HepG2 (cell line): ENCODE measurements around the gene SKI. TPM values are rescaled to one million over a fixed set of nuclear protein-coding genes. Genes with fewer than 3 reads are reported as not detected.
A peak's percentile ranks its signal among the peaks of the same experiment; 100 is the strongest.

Experiments used
- GABPB1 ChIP-seq: IDR thresholded peaks from 2 replicates; pipeline ENCODE4 v1.6.1; 2016; ENCODE audit warnings: mild to moderate bottlenecking, missing genetic modification reagents, moderate library complexity, missing compliant biosample characterization
- GLI4 ChIP-seq: sonication (generic); formaldehyde crosslinking; IDR thresholded peaks from 2 replicates; pipeline ENCODE4 v1.5.1; 2020; ENCODE audit warnings: missing genetic modification reagents, mild to moderate bottlenecking, moderate library complexity, borderline replicate concordance
- HNF4G ChIP-seq, 2 experiments: sonication (generic) in 1 of 2; formaldehyde crosslinking in 1 of 2; IDR thresholded peaks; 2 replicates each; pipeline versions ENCODE4 v1.4.0 to v1.6.1; 2011 to 2020; ENCODE audit warnings: borderline replicate concordance in 2 of 2, low read depth in 2 of 2, mild to moderate bottlenecking in 2 of 2, low read length in 1 of 2, missing genetic modification reagents in 1 of 2, moderate library complexity in 1 of 2
- MED8 ChIP-seq: sonication (generic); formaldehyde crosslinking; IDR thresholded peaks from 2 replicates; pipeline ENCODE4 v1.8.1; 2023; ENCODE audit warnings: mild to moderate bottlenecking, missing genetic modification reagents; ENCODE audit not compliant: insufficient replicate concordance
- MEIS1 ChIP-seq: sonication (generic); formaldehyde crosslinking; IDR thresholded peaks from 2 replicates; pipeline ENCODE4 v1.9.0; 2021; ENCODE audit warnings: mild to moderate bottlenecking, missing genetic modification reagents, moderate library complexity, borderline replicate concordance
- NCOA1 ChIP-seq: sonication (generic); formaldehyde crosslinking; IDR thresholded peaks from 2 replicates; pipeline ENCODE4 v1.9.0; 2021; ENCODE audit warnings: missing genetic modification reagents
- POLR2A ChIP-seq, 2 experiments: IDR thresholded peaks; 2 replicates each; pipeline ENCODE4 v1.6.1; 2011; ENCODE audit warnings: low read depth in 2 of 2, low read length in 2 of 2, mild to moderate bottlenecking in 1 of 2, moderate library complexity in 1 of 2; ENCODE audit not compliant: insufficient read depth in 1 of 2
- POLR2AphosphoS5 ChIP-seq: IDR thresholded peaks from 2 replicates; pipeline ENCODE4 v1.6.1; 2012; ENCODE audit warnings: low read depth, low read length
- PRMT3 ChIP-seq: sonication (generic); formaldehyde crosslinking; IDR thresholded peaks from 2 replicates; pipeline ENCODE4 v1.8.1; 2022; ENCODE audit warnings: low read depth, mild to moderate bottlenecking, moderate library complexity, missing genetic modification reagents, borderline replicate concordance
- RFXANK ChIP-seq: IDR thresholded peaks from 2 replicates; pipeline ENCODE4 v1.6.1; 2016
- SETDB1 ChIP-seq: sonication (generic); formaldehyde crosslinking; IDR thresholded peaks from 2 replicates; pipeline ENCODE4 v1.5.1; 2020; ENCODE audit warnings: missing genetic modification reagents, mild to moderate bottlenecking, borderline replicate concordance
- SP1 ChIP-seq, 2 experiments: fragments of 450-650 bp in 1 of 2; sonication (generic) in 1 of 2; formaldehyde crosslinking in 1 of 2; IDR thresholded peaks; 2 replicates each; pipeline versions ENCODE4 v1.4.0 to v1.6.1; 2016 to 2020; ENCODE audit warnings: missing genetic modification reagents in 1 of 2
- SP5 ChIP-seq: IDR thresholded peaks from 2 replicates; pipeline ENCODE4 v1.6.1; 2016; ENCODE audit warnings: low read depth, borderline replicate concordance
- SRSF1 ChIP-seq: fragments of 200-400 bp; formaldehyde crosslinking; optimal IDR thresholded peaks from 2 replicates; pipeline ENCODE3; 2017; ENCODE audit warnings: mild to moderate bottlenecking, low read depth, low read length, moderate library complexity
- ZBTB20 ChIP-seq: sonication (generic); formaldehyde crosslinking; IDR thresholded peaks from 2 replicates; pipeline ENCODE4 v1.8.1; 2023; ENCODE audit warnings: missing genetic modification reagents, low read depth, mild to moderate bottlenecking, borderline replicate concordance
- ZBTB38 ChIP-seq: sonication (generic); formaldehyde crosslinking; IDR thresholded peaks from 2 replicates; pipeline ENCODE4 v1.5.1; 2020; ENCODE audit warnings: mild to moderate bottlenecking, missing genetic modification reagents
- ZBTB42 ChIP-seq: sonication (generic); formaldehyde crosslinking; IDR thresholded peaks from 2 replicates; pipeline ENCODE4 v1.5.0; 2020; ENCODE audit warnings: mild to moderate bottlenecking, missing genetic modification reagents
- ZNF616 ChIP-seq: sonication (generic); formaldehyde crosslinking; IDR thresholded peaks from 2 replicates; pipeline ENCODE4 v1.5.0; 2020; ENCODE audit warnings: low read depth, mild to moderate bottlenecking, missing genetic modification reagents
- polyA plus RNA-seq, 8 experiments: library from polyadenylated mRNA; depleted of rRNA in 3 of 8; stranded (reverse) in 7 of 8; unstranded in 1 of 8; fragments of >200 nt; fragmentation: Illumina TruSeq in 4 of 8; extraction: Trizol in 4 of 8; gene quantifications; 2 replicates each; pipeline versions ENCODE4 v1.2.1 to v1.2.3, GENCODE V29; 2011 to 2016; ENCODE audit warnings: low read depth in 4 of 8, missing spikeins in 1 of 8, mixed read lengths in 1 of 8; ENCODE audit not compliant: insufficient read depth in 1 of 8
- total RNA-seq, 5 experiments: library from RNA; depleted of rRNA; stranded (reverse); fragments of >200 nt; fragmentation: Illumina TruSeq; extraction: Trizol; gene quantifications; 2 replicates each; pipeline ENCODE4 v1.2.3, GENCODE V29; 2016; ENCODE audit warnings: low read depth in 1 of 5
- TF ChIP-seq, protein P1 (sequence below): sonication (generic); formaldehyde crosslinking; IDR thresholded peaks from 2 replicates; pipeline ENCODE4 v1.4.0; 2020; ENCODE audit warnings: missing genetic modification reagents, mild to moderate bottlenecking, borderline replicate concordance
- TF ChIP-seq, protein P2 (sequence below): sonication (generic); formaldehyde crosslinking; IDR thresholded peaks from 2 replicates; pipeline ENCODE4 v1.4.0; 2020; ENCODE audit warnings: mild to moderate bottlenecking, missing genetic modification reagents
- TF ChIP-seq, protein P3 (sequence below): sonication (generic); formaldehyde crosslinking; IDR thresholded peaks from 2 replicates; pipeline ENCODE4 v1.4.0; 2020; ENCODE audit warnings: mild to moderate bottlenecking, missing genetic modification reagents
- TF ChIP-seq, protein P4 (sequence below): sonication (generic); formaldehyde crosslinking; IDR thresholded peaks from 2 replicates; pipeline ENCODE4 v1.4.0; 2020; ENCODE audit warnings: mild to moderate bottlenecking, missing genetic modification reagents
- TF ChIP-seq, protein P5 (sequence below): sonication (generic); formaldehyde crosslinking; IDR thresholded peaks from 2 replicates; pipeline ENCODE4 v1.4.0; 2020; ENCODE audit warnings: missing genetic modification reagents, borderline replicate concordance

SKI gene
- total and polyA plus RNA-seq, 2 of the 13 experiments (the other 11 are each of a cell fraction or from before 2014, with no cell fraction given) = 4.7 to 6.9 TPM

DNA sequence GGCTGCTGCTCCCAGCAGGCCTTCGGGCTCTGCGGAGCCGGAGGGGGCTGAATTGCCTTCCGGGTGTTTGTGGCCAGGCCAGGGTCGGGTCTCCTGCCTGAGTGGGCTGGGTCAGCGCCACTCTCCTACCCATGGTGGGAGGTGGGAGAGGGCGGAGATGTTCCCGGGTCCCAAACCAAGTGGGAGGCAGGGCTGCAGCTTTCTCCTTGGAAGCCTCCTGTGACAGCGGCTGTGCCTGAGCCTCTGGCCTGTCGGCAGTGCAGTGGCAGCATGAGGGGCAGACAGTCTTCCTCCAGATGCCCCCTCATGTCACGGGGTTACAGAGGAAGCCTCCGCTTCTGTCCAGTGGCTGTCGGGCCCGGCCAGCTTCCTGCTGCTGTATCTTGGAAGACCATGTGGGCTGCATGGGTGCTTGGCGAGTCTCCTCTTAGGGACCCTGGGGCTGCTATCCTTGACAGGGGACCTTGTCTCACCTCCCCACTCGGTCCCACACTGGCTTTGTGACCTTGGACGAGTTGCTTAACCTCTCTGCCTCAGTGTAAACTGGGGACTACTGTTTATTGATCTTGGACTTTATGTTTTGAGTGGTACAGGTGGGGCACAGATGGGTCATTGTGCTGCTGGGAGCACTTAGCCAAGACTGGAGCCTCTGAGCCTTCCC, 4.3 kb downstream of the SKI start (continued):
- TF ChIP-seq ZBTB42 (CRISPR knock-in tag) (peak; percentile 80; the same call in 1 of the 2 replicates), MED8 (no peak), SP1 (IDR thresholded peaks at IDR 0.05) (no peak), SP1 (CRISPR knock-in tag; IDR thresholded peaks at IDR 0.05) (no peak; the same call in 1 of the 2 replicates), GLI4 (CRISPR knock-in tag) (no peak), NCOA1 (CRISPR knock-in tag) (0 out of 2 replicates have a peak, but pooled peaks have one; percentile 11), ZBTB38 (CRISPR knock-in tag) (no peak), SRSF1 (no peak), HNF4G (IDR thresholded peaks at IDR 0.05; ENCODE audit: borderline replicate concordance, low read depth, low read length) (peak; percentile 82), HNF4G (CRISPR knock-in tag; IDR thresholded peaks at IDR 0.05; ENCODE audit: borderline replicate concordance, low read depth) (peak; percentile 35; the same call in 1 of the 2 replicates), GABPB1 (peak; percentile 34; the same call in 1 of the 2 replicates), ZNF616 (no peak; the same call in 1 of the 2 replicates), ZBTB20 (CRISPR knock-in tag) (no peak), PRMT3 (CRISPR knock-in tag) (no peak), SP5 (CRISPR knock-in tag) (peak; percentile 80), MEIS1 (CRISPR knock-in tag) (peak; percentile 57; the same call in 1 of the 2 replicates), POLR2A (IDR thresholded peaks at IDR 0.05; ENCODE audit: insufficient read depth in 1 of 2, low read depth in 2 of 2, low read length in 2 of 2) (peak in 1 of 2 experiments; percentile 58; a peak in 1 of 4 replicates), SETDB1 (CRISPR knock-in tag) (no peak), RFXANK (CRISPR knock-in tag) (no peak), POLR2AphosphoS5 (no peak; the same call in 1 of the 2 replicates)
- TF ChIP-seq, protein P1, sequence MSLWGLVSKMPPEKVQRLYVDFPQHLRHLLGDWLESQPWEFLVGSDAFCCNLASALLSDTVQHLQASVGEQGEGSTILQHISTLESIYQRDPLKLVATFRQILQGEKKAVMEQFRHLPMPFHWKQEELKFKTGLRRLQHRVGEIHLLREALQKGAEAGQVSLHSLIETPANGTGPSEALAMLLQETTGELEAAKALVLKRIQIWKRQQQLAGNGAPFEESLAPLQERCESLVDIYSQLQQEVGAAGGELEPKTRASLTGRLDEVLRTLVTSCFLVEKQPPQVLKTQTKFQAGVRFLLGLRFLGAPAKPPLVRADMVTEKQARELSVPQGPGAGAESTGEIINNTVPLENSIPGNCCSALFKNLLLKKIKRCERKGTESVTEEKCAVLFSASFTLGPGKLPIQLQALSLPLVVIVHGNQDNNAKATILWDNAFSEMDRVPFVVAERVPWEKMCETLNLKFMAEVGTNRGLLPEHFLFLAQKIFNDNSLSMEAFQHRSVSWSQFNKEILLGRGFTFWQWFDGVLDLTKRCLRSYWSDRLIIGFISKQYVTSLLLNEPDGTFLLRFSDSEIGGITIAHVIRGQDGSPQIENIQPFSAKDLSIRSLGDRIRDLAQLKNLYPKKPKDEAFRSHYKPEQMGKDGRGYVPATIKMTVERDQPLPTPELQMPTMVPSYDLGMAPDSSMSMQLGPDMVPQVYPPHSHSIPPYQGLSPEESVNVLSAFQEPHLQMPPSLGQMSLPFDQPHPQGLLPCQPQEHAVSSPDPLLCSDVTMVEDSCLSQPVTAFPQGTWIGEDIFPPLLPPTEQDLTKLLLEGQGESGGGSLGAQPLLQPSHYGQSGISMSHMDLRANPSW = no peak
- TF ChIP-seq, protein P2, sequence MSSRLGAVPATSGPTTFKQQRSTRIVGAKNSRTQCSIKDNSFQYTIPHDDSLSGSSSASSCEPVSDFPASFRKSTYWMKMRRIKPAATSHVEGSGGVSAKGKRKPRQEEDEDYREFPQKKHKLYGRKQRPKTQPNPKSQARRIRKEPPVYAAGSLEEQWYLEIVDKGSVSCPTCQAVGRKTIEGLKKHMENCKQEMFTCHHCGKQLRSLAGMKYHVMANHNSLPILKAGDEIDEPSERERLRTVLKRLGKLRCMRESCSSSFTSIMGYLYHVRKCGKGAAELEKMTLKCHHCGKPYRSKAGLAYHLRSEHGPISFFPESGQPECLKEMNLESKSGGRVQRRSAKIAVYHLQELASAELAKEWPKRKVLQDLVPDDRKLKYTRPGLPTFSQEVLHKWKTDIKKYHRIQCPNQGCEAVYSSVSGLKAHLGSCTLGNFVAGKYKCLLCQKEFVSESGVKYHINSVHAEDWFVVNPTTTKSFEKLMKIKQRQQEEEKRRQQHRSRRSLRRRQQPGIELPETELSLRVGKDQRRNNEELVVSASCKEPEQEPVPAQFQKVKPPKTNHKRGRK = no peak
- TF ChIP-seq, protein P3, sequence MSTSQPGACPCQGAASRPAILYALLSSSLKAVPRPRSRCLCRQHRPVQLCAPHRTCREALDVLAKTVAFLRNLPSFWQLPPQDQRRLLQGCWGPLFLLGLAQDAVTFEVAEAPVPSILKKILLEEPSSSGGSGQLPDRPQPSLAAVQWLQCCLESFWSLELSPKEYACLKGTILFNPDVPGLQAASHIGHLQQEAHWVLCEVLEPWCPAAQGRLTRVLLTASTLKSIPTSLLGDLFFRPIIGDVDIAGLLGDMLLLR (CRISPR knock-in tag) = no peak; the same call in 1 of the 2 replicates
- TF ChIP-seq, protein P4, sequence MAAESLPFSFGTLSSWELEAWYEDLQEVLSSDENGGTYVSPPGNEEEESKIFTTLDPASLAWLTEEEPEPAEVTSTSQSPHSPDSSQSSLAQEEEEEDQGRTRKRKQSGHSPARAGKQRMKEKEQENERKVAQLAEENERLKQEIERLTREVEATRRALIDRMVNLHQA (CRISPR knock-in tag) = no peak
- TF ChIP-seq, protein P5, sequence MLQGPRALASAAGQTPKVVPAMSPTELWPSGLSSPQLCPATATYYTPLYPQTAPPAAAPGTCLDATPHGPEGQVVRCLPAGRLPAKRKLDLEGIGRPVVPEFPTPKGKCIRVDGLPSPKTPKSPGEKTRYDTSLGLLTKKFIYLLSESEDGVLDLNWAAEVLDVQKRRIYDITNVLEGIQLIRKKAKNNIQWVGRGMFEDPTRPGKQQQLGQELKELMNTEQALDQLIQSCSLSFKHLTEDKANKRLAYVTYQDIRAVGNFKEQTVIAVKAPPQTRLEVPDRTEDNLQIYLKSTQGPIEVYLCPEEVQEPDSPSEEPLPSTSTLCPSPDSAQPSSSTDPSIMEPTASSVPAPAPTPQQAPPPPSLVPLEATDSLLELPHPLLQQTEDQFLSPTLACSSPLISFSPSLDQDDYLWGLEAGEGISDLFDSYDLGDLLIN (CRISPR knock-in tag) = no peak
